K562 (cell line): ENCODE measurements around the gene KIF3A. TPM values are rescaled to one million over a fixed set of nuclear protein-coding genes. Genes with fewer than 3 reads are reported as not detected.

ENCODE experiments used
- BCL6 ChIP-seq: fragments of 250-450 bp; sonication (Bioruptor Pico); IDR thresholded peaks from 2 replicates; pipeline ENCODE4 v1.4.0; 2020
- DPF2 ChIP-seq: fragments of 450-650 bp; IDR thresholded peaks from 2 replicates; pipeline ENCODE4 v1.6.1; 2016
- HMGN3 ChIP-seq: IDR thresholded peaks from 2 replicates; pipeline ENCODE4 v1.6.1; 2011; ENCODE audit warnings: borderline replicate concordance, low read depth, mild to moderate bottlenecking, mixed read lengths, low read length; ENCODE audit not compliant: insufficient read length; ENCODE audit errors: extremely low read depth
- MCM3 ChIP-seq: fragments of 450-650 bp; IDR thresholded peaks from 2 replicates; pipeline ENCODE4 v1.6.1; 2016
- NCOA6 ChIP-seq: fragments of 450-650 bp; IDR thresholded peaks from 2 replicates; pipeline ENCODE4 v1.6.1; 2017; ENCODE audit warnings: mild to moderate bottlenecking
- RBM22 ChIP-seq: fragments of 200-400 bp; formaldehyde crosslinking; IDR thresholded peaks from 2 replicates; pipeline ENCODE4 v1.6.1; 2018; ENCODE audit warnings: low read length, low read depth; ENCODE audit not compliant: poor library complexity, severe bottlenecking
- SAFB ChIP-seq: fragments of 200-400 bp; formaldehyde crosslinking; IDR thresholded peaks from 2 replicates; pipeline ENCODE4 v1.6.1; 2017; ENCODE audit warnings: low read depth, low read length, borderline replicate concordance
- SIN3A ChIP-seq, 2 experiments: fragments of 150-350 bp in 1 of 2; IDR thresholded peaks; 2 replicates each; pipeline ENCODE4 v1.6.1; 2011 to 2016; ENCODE audit warnings: borderline replicate concordance in 2 of 2, low read depth in 2 of 2, low read length in 2 of 2, mild to moderate bottlenecking in 2 of 2, moderate library complexity in 2 of 2; ENCODE audit not compliant: control insufficient read depth in 1 of 2
- SMAD1 ChIP-seq: fragments of 150-350 bp; IDR thresholded peaks from 2 replicates; pipeline ENCODE4 v1.6.1; 2014; ENCODE audit warnings: low read length, low read depth; ENCODE audit not compliant: partially characterized antibody
- TAF1 ChIP-seq: IDR thresholded peaks from 2 replicates; pipeline ENCODE4 v1.6.1; 2011; ENCODE audit warnings: mild to moderate bottlenecking, low read length, moderate library complexity; ENCODE audit not compliant: insufficient read depth, control insufficient read depth, severe bottlenecking; ENCODE audit errors: extremely low read depth
- TOE1 ChIP-seq, 2 experiments: fragments of 450-650 bp in 1 of 2; sonication (generic) in 1 of 2; formaldehyde crosslinking in 1 of 2; IDR thresholded peaks; 2 replicates each; pipeline versions ENCODE4 v1.7.1 to v1.8.0; 2016 to 2022; ENCODE audit warnings: borderline replicate concordance in 2 of 2, mild to moderate bottlenecking in 2 of 2, antibody characterized with exemption in 1 of 2, inconsistent platforms in 1 of 2, low read depth in 1 of 2, missing genetic modification reagents in 1 of 2, moderate library complexity in 1 of 2
- ZNF174 ChIP-seq: fragments of 250-450 bp; sonication (Bioruptor Pico); IDR thresholded peaks from 2 replicates; pipeline ENCODE4 v1.4.0; 2020; ENCODE audit warnings: mild to moderate bottlenecking
- ZNF184 ChIP-seq: sonication (generic); formaldehyde crosslinking; IDR thresholded peaks from 2 replicates; pipeline ENCODE4 v1.5.0; 2020; ENCODE audit warnings: missing genetic modification reagents
- polyA plus RNA-seq, 8 experiments: library from polyadenylated mRNA; depleted of rRNA in 4 of 8; stranded (reverse) in 5 of 8; unstranded in 3 of 8; fragments of >200 nt; fragmentation: Nextera tagmentation in 2 of 8; fragmentation: Illumina TruSeq in 1 of 8; extraction: Ambion mirVana in 2 of 8; extraction: Trizol in 1 of 8; gene quantifications; 2 replicates each; pipeline versions ENCODE4 v1.2.1 to v1.2.3, GENCODE V29; 2011 to 2014; ENCODE audit warnings: inconsistent platforms in 1 of 8, missing spikeins in 1 of 8
- total RNA-seq, 7 experiments: library from RNA; depleted of rRNA in 6 of 7; stranded (reverse); fragments of >200 nt in 6 of 7; fragmentation: Illumina TruSeq in 2 of 7; extraction: Trizol in 2 of 7; gene quantifications; 2 replicates each; pipeline versions ENCODE4 v1.2.1 to v1.2.3, GENCODE V29; 2011 to 2021; ENCODE audit warnings: low replicate concordance in 1 of 7
- TF ChIP-seq, protein P1 (sequence below): sonication (generic); formaldehyde crosslinking; IDR thresholded peaks from 2 replicates; pipeline ENCODE4 v1.4.0; 2020; ENCODE audit warnings: mild to moderate bottlenecking, missing genetic modification reagents
- TF ChIP-seq, protein P2 (sequence below): fragments of 250-450 bp; sonication (Bioruptor Pico); IDR thresholded peaks from 2 replicates; pipeline ENCODE4 v1.8.0; 2022; ENCODE audit warnings: inconsistent platforms
- TF ChIP-seq, protein P3 (sequence below): fragments of 250-450 bp; sonication (Bioruptor Pico); IDR thresholded peaks from 2 replicates; pipeline ENCODE4 v1.4.0; 2020
- TF ChIP-seq, protein P4 (sequence below): fragments of 450-650 bp; IDR thresholded peaks from 2 replicates; pipeline ENCODE4 v1.6.1; 2016; ENCODE audit warnings: antibody characterized with exemption
- TF ChIP-seq, protein P5 (sequence below): fragments of 450-650 bp; IDR thresholded peaks from 2 replicates; pipeline ENCODE4 v1.6.1; 2016; ENCODE audit warnings: low read depth, mild to moderate bottlenecking, moderate library complexity

KIF3A gene
- total and polyA plus RNA-seq, 9 of the 15 experiments (the other 6 are each of a cell fraction or from before 2014, with no cell fraction given), result 1.5 to 7.8 (median 6.0) TPM

DNA sequence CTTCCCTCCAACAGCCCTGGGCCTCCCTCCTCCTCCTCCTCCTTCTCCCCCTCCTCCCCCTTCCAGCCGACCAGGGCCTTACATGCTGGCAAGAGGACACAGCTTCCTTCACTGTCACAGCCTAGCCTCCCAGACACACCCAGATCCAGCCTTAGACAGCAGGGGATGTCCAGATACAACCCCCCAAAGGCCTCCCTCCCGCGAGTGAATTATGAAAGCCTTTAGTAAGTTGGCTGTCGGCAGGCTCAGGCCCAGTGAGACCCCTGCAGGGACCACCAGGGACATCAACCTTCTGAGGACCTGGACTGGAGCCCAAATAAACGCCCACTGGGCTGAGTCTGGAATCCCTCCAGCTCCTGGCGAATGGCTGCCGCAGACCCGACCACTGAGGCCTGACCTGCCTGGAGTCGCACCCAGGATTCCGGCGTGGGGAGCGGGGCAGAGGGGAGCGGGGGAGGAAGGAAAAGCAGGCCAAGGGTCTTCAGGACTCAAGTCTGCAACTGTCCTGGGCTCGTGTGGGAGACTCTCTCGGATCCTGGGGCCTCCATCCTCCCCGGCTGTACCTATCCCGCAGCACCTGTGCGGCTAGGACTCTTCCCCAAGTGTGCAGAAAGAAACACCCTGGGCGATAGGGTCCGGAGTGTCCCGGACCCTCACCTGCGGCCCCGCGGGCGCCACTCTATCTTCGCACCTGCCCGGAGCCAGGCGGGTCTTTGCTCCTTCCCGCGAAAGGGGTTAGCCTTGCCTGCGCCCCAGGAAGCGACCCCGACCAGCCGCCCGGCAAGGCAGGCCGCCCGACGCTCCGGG lies 39.0 kb upstream of the KIF3A start (continued):
- TF ChIP-seq, protein P1, sequence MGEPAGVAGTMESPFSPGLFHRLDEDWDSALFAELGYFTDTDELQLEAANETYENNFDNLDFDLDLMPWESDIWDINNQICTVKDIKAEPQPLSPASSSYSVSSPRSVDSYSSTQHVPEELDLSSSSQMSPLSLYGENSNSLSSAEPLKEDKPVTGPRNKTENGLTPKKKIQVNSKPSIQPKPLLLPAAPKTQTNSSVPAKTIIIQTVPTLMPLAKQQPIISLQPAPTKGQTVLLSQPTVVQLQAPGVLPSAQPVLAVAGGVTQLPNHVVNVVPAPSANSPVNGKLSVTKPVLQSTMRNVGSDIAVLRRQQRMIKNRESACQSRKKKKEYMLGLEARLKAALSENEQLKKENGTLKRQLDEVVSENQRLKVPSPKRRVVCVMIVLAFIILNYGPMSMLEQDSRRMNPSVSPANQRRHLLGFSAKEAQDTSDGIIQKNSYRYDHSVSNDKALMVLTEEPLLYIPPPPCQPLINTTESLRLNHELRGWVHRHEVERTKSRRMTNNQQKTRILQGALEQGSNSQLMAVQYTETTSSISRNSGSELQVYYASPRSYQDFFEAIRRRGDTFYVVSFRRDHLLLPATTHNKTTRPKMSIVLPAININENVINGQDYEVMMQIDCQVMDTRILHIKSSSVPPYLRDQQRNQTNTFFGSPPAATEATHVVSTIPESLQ (CRISPR knock-in tag), result no peak
- TF ChIP-seq RBM22 (no peak), ZNF184 (CRISPR knock-in tag) (no peak), NCOA6 (no peak), MCM3 (no peak), SAFB (no peak), TOE1 (IDR thresholded peaks at IDR 0.05; ENCODE audit: borderline replicate concordance) (peak; percentile 33; the same call in 1 of the 2 replicates), TOE1 (CRISPR knock-in tag; IDR thresholded peaks at IDR 0.05; ENCODE audit: borderline replicate concordance, low read depth) (no peak), TAF1 (peak; percentile 15), DPF2 (peak; percentile 49), ZNF174 (no peak), HMGN3 (no peak), BCL6 (CRISPR knock-in tag) (no peak), SIN3A (IDR thresholded peaks at IDR 0.05; ENCODE audit: borderline replicate concordance in 2 of 2, control insufficient read depth in 1 of 2, low read depth in 2 of 2, low read length in 2 of 2) (peak in 1 of 2 experiments; percentile 62; a peak in 1 of 4 replicates), SMAD1 (no peak)
- TF ChIP-seq, protein P2, sequence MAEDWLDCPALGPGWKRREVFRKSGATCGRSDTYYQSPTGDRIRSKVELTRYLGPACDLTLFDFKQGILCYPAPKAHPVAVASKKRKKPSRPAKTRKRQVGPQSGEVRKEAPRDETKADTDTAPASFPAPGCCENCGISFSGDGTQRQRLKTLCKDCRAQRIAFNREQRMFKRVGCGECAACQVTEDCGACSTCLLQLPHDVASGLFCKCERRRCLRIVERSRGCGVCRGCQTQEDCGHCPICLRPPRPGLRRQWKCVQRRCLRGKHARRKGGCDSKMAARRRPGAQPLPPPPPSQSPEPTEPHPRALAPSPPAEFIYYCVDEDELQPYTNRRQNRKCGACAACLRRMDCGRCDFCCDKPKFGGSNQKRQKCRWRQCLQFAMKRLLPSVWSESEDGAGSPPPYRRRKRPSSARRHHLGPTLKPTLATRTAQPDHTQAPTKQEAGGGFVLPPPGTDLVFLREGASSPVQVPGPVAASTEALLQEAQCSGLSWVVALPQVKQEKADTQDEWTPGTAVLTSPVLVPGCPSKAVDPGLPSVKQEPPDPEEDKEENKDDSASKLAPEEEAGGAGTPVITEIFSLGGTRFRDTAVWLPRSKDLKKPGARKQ, result no peak
- TF ChIP-seq, protein P3, sequence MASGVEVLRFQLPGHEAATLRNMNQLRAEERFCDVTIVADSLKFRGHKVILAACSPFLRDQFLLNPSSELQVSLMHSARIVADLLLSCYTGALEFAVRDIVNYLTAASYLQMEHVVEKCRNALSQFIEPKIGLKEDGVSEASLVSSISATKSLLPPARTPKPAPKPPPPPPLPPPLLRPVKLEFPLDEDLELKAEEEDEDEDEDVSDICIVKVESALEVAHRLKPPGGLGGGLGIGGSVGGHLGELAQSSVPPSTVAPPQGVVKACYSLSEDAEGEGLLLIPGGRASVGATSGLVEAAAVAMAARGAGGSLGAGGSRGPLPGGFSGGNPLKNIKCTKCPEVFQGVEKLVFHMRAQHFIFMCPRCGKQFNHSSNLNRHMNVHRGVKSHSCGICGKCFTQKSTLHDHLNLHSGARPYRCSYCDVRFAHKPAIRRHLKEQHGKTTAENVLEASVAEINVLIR (CRISPR knock-in tag), result no peak
- TF ChIP-seq, protein P4, sequence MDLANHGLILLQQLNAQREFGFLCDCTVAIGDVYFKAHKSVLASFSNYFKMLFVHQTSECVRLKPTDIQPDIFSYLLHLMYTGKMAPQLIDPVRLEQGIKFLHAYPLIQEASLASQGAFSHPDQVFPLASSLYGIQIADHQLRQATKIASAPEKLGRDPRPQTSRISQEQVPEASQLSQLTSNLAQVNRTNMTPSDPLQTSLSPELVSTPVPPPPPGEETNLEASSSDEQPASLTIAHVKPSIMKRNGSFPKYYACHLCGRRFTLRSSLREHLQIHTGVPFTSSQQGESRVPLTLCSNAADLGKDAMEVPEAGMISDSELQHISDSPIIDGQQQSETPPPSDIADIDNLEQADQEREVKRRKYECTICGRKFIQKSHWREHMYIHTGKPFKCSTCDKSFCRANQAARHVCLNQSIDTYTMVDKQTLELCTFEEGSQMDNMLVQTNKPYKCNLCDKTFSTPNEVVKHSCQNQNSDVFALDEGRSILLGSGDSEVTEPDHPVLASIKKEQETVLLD, result no peak
- TF ChIP-seq, protein P5, sequence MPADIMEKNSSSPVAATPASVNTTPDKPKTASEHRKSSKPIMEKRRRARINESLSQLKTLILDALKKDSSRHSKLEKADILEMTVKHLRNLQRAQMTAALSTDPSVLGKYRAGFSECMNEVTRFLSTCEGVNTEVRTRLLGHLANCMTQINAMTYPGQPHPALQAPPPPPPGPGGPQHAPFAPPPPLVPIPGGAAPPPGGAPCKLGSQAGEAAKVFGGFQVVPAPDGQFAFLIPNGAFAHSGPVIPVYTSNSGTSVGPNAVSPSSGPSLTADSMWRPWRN, result no peak
